ENCODE results near the gene ZNF248. TPM values are rescaled to one million over a fixed set of nuclear protein-coding genes. Genes with fewer than 3 reads are reported as not detected.
"Not testable (repeated sequence)": the region's sequence is repeated elsewhere in the genome, so short reads cannot be mapped to it uniquely, and the experiment has no call there.

The ZNF248 gene
- total RNA-seq, 1 experiment from 2014 or later = 5.5 TPM

GRCh38 chr10:37741831-37742230 lies 115.6 kb downstream of the ZNF248 start:
- DNase-seq (ENCODE audit: low read depth) = no peak

GRCh38 chr10:37739181-37739580 lies 118.2 kb downstream of the ZNF248 start:
- peak; percentile 20 for DNase-seq (ENCODE audit: low read depth)

- DNase-seq (ENCODE audit: low read depth) = not testable (repeated sequence)
Measured at GRCh38 chr10:37738241-37738640, 119.2 kb downstream of the ZNF248 start.

GRCh38 chr10:37737336-37737735 lies 120.1 kb downstream of the ZNF248 start:
- no peak for DNase-seq (ENCODE audit: low read depth)

- DNase-seq (ENCODE audit: low read depth) = no peak
Measured at GRCh38 chr10:37736120-37736519, 121.3 kb downstream of the ZNF248 start.

GRCh38 chr10:37734971-37735370 lies 122.4 kb downstream of the ZNF248 start:
- peak; percentile 81 for DNase-seq (ENCODE audit: low read depth)

Other genes starting within 250 kb of the ZNF248 start
- gene ZNF25, start 119.0 kb upstream of the ZNF248 start, total RNA-seq (2014; rRNA removed; shearing (Covaris generic)) = 1.7 and 2.1 TPM in 2 replicates
- 6.4 and 6.7 TPM in 2 replicates for gene ZNF33A, start 153.1 kb upstream of the ZNF248 start, total RNA-seq (2014; rRNA removed; shearing (Covaris generic))
- gene ZNF37A, start 236.7 kb upstream of the ZNF248 start, total RNA-seq (2014; rRNA removed; shearing (Covaris generic)) = 1.9 and 2.3 TPM in 2 replicates

All from M059J (cell line).